Keratinocyte (primary cell): ENCODE results near the gene CLECL1. TPM values are rescaled to one million over a fixed set of nuclear protein-coding genes. Genes with fewer than 3 reads are reported as not detected.

Experiments
- DNase-seq: peaks from one replicate; pipeline ENCODE4 v3.0.0-alpha.2; 2011; ENCODE audit warnings: low read depth, missing footprints, low spot score
- FAIRE-seq: peaks from 2 replicates; lab custom pipeline; 2011; peaks lifted over from hg19 to GRCh38; lab: Jason Lieb, UNC
- H2AFZ ChIP-seq: 2 replicates; pipeline ENCODE4 v1.6.0; 2012; ENCODE audit warnings: low read length, control low read depth, inconsistent platforms; ENCODE audit not compliant: control insufficient read depth
- H3K27ac ChIP-seq: 2 replicates; pipeline ENCODE4 v1.5.1; 2011; ENCODE audit warnings: low read length; ENCODE audit not compliant: control insufficient read depth, insufficient read depth
- H3K27me3 ChIP-seq: 3 replicates; pipeline ENCODE4 v1.6.0; 2011; ENCODE audit warnings: low read length; ENCODE audit not compliant: control insufficient read depth, insufficient read depth; ENCODE audit errors: extremely low read depth
- H3K36me3 ChIP-seq, 2 experiments: 2 replicates in 1 of 2; 3 replicates in 1 of 2; pipeline ENCODE4 v1.5.1; 2011; ENCODE audit warnings: low read length in 2 of 2, mild to moderate bottlenecking in 1 of 2; ENCODE audit not compliant: control insufficient read depth in 2 of 2, insufficient read depth in 2 of 2; ENCODE audit errors: extremely low read depth in 1 of 2
- H3K4me1 ChIP-seq: 3 replicates; pipeline ENCODE4 v1.5.1; 2011; ENCODE audit warnings: low read length; ENCODE audit not compliant: control insufficient read depth, insufficient read depth; ENCODE audit errors: extremely low read depth
- H3K4me2 ChIP-seq: 3 replicates; pipeline ENCODE4 v1.6.0; 2011; ENCODE audit warnings: low read depth, low read length; ENCODE audit not compliant: control insufficient read depth, insufficient read depth; ENCODE audit errors: extremely low read depth
- H3K4me3 ChIP-seq, 3 experiments: fragments of 200-600 bp in 1 of 3; sonication (generic) in 1 of 3; 2 replicates in 2 of 3; 3 replicates in 1 of 3; pipeline ENCODE4 v1.5.1; 2011 to 2016; ENCODE audit warnings: low read length in 3 of 3, mild to moderate bottlenecking in 3 of 3, control low read depth in 2 of 3, inconsistent platforms in 1 of 3, low read depth in 1 of 3, mixed read lengths in 1 of 3, mixed run types in 1 of 3, moderate library complexity in 1 of 3; ENCODE audit not compliant: control insufficient read depth in 2 of 3, insufficient read depth in 2 of 3; ENCODE audit errors: extremely low read depth in 1 of 3
- H3K79me2 ChIP-seq: 2 replicates; pipeline ENCODE4 v1.6.0; 2012; ENCODE audit warnings: low read length; ENCODE audit not compliant: control insufficient read depth, insufficient read depth
- H3K9ac ChIP-seq: 3 replicates; pipeline ENCODE4 v1.6.0; 2011; ENCODE audit warnings: low read length; ENCODE audit not compliant: control insufficient read depth, insufficient read depth; ENCODE audit errors: extremely low read depth
- H3K9me1 ChIP-seq: 3 replicates; pipeline ENCODE4 v1.6.0; 2011; ENCODE audit warnings: low read length; ENCODE audit not compliant: control insufficient read depth, insufficient read depth; ENCODE audit errors: extremely low read depth
- H3K9me3 ChIP-seq: 2 replicates; pipeline ENCODE4 v1.5.1; 2012; ENCODE audit warnings: low read depth, low read length; ENCODE audit not compliant: control insufficient read depth
- H4K20me1 ChIP-seq: 3 replicates; pipeline ENCODE4 v1.6.0; 2011; ENCODE audit warnings: low read length; ENCODE audit not compliant: control insufficient read depth, insufficient read depth; ENCODE audit errors: extremely low read depth
- EZH2 ChIP-seq: IDR thresholded peaks from one replicate; pipeline ENCODE4 v1.6.1; 2012; ENCODE audit warnings: inconsistent platforms, mild to moderate bottlenecking, low read length, moderate library complexity
- dilution Hi-C: fragments of 300-500 bp; cut with MboI; formaldehyde crosslinking; loops from one replicate; pipeline ENCODE4 v1.7.0; 2020; ENCODE audit warnings: low sequenced_read_pairs; ENCODE audit not compliant: extremely low pct_ligation_motif_present
- polyA plus RNA-seq, 5 experiments: library from polyadenylated mRNA; depleted of rRNA in 3 of 5; stranded (reverse) in 3 of 5; stranded (forward) in 1 of 5; unstranded in 1 of 5; fragments of >200 nt; gene quantifications; 1 replicate in 1 of 5; 2 replicates in 3 of 5; 3 replicates in 1 of 5; pipeline versions ENCODE4 v1.2.1 to v1.2.3, GENCODE V29; 2011 to 2012; ENCODE audit warnings: missing spikeins in 2 of 5, low read depth in 1 of 5, low replicate concordance in 1 of 5
- TF ChIP-seq, protein P1 (sequence below), 3 experiments: IDR thresholded peaks in 1 of 3; conservative IDR thresholded peaks in 1 of 3; optimal IDR thresholded peaks in 1 of 3; 2 replicates in 2 of 3; 3 replicates in 1 of 3; pipeline versions ENCODE3 to v1.5.1; 2011; ENCODE audit warnings: low read length in 3 of 3, mild to moderate bottlenecking in 3 of 3, moderate library complexity in 2 of 3, control low read depth in 1 of 3, inconsistent platforms in 1 of 3; ENCODE audit not compliant: insufficient read depth in 2 of 3; ENCODE audit errors: extremely low read depth in 1 of 3

The CLECL1 gene
- polyA plus RNA-seq, 1 donor (not counting 4 experiments of a cell fraction or from before 2014, with no cell fraction given): not detected

DNA sequence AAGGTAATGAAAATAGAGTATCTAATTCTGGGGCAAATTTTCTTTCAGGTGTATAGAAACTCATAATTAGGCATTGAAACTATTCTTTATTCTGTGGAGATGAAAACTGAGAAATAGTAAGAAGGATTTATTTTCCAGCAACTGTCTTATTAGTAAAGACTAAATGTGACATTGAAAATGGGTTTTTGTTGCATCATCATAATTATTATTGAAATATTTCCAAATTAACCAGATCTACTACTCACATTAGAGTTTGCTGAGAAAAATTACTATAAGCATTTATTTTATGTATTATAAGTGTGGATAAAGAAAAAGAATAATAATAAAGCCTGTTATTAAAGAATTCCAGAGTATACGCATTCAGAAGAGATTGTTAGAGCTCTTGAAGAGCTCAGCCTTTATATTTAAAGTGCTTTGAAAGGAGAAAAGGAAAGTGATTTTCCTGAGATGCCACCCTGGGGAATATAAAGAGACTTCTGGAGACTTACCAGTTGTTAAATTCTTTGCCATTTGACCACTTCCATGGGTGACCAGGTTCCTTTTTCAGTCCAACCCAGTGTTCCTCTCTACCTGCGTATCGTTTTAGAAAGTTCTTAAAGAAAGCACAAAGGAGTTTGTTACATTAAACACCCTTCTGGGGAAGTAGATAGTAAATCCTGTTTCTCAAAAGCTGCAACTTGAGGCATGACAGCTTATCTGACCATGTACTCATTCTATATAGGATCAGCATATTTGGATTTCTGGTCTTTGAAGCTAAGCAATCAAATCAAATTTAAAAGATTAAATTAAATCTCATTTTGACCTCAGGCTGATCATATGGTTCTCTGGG is 21.4 kb upstream of the CLECL1 start:
- H3K9ac ChIP-seq: no peak overlapping the region

DNA sequence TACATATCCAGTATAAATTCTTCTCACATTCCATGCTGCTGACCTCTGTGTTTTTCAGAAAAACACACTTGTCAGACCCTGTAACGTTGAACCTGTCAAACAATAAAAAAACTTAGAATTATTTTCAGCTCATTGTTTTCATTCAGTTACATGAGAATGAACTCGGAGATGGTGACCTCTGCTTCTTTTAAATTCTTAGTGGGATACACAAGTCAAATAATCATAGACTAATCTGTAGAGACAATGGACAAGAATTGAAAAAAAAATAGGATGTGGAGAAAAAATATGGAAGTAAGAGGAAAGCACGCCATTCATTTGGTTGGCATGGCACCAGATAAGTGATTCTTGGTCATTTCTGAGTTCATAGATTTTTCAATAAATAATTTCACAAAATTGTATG is 20.6 kb upstream of the CLECL1 start:
- dilution Hi-C loops: no loop called here

More for the DNA sequence above, 21.4 kb upstream of the CLECL1 start:
- H3K36me3 ChIP-seq: no peaks in the 10 kb centered on the region
- H3K4me2 ChIP-seq: no peak overlapping the region
- no peaks in the 10 kb centered on the region for H3K9me1 ChIP-seq
- no peaks in the 10 kb centered on the region for H3K79me2 ChIP-seq
- H3K9me3 ChIP-seq: no peaks in the 10 kb centered on the region
- H3K27ac ChIP-seq: no peak overlapping the region
- DNase-seq (no peak), FAIRE-seq (no peak)
- no peak overlapping the region for H3K4me3 ChIP-seq
- TF ChIP-seq EZH2: no peak
- TF ChIP-seq, protein P1, sequence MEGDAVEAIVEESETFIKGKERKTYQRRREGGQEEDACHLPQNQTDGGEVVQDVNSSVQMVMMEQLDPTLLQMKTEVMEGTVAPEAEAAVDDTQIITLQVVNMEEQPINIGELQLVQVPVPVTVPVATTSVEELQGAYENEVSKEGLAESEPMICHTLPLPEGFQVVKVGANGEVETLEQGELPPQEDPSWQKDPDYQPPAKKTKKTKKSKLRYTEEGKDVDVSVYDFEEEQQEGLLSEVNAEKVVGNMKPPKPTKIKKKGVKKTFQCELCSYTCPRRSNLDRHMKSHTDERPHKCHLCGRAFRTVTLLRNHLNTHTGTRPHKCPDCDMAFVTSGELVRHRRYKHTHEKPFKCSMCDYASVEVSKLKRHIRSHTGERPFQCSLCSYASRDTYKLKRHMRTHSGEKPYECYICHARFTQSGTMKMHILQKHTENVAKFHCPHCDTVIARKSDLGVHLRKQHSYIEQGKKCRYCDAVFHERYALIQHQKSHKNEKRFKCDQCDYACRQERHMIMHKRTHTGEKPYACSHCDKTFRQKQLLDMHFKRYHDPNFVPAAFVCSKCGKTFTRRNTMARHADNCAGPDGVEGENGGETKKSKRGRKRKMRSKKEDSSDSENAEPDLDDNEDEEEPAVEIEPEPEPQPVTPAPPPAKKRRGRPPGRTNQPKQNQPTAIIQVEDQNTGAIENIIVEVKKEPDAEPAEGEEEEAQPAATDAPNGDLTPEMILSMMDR (optimal IDR thresholded peaks at IDR 0.05 in 1 of 3, IDR thresholded peaks at IDR 0.05 in 1 of 3, conservative IDR thresholded peaks at IDR 0.05 in 1 of 3; ENCODE audit: extremely low read depth in 1 of 3, insufficient read depth in 2 of 3, low read length in 3 of 3): no peak
- no peak overlapping the region for H2AFZ ChIP-seq
- H3K27me3 ChIP-seq: no peaks in the 10 kb centered on the region
- H4K20me1 ChIP-seq: no peaks in the 10 kb centered on the region
- H3K4me1 ChIP-seq: no peaks in the 10 kb centered on the region
- dilution Hi-C loops: no loop called here

More for the DNA sequence above, 20.6 kb upstream of the CLECL1 start:
- no peak overlapping the region for H3K9ac ChIP-seq
- no peaks in the 10 kb centered on the region for H3K36me3 ChIP-seq
- H3K4me1 ChIP-seq: no peaks in the 10 kb centered on the region
- H3K4me3 ChIP-seq: no peak overlapping the region
- H2AFZ ChIP-seq: no peak overlapping the region
- H3K79me2 ChIP-seq: no peaks in the 10 kb centered on the region
- no peaks in the 10 kb centered on the region for H3K9me1 ChIP-seq
- H3K4me2 ChIP-seq: no peak overlapping the region
- H4K20me1 ChIP-seq: no peaks in the 10 kb centered on the region
- H3K9me3 ChIP-seq: no peaks in the 10 kb centered on the region
- DNase-seq: no peak
- H3K27me3 ChIP-seq: no peaks in the 10 kb centered on the region
- FAIRE-seq: no peak
- no peak overlapping the region for H3K27ac ChIP-seq
- TF ChIP-seq, protein P1 (optimal IDR thresholded peaks at IDR 0.05 in 1 of 3, IDR thresholded peaks at IDR 0.05 in 1 of 3, conservative IDR thresholded peaks at IDR 0.05 in 1 of 3; ENCODE audit: extremely low read depth in 1 of 3, insufficient read depth in 2 of 3, low read length in 3 of 3): no peak
- no peak for TF ChIP-seq EZH2
